Common myeloid progenitor, CD34-positive (primary cell): ENCODE measurements around the gene FRAT2.
"Not testable (repeated sequence)": the region's sequence is repeated elsewhere in the genome, so short reads cannot be mapped to it uniquely, and the experiment has no call there.

Source experiments
- CTCF ChIA-PET: fragments of 350-600 bp; sonication (Branson Sonifier 250); formaldehyde crosslinking; loops from one replicate; lab custom pipeline; 2021; ENCODE audit warnings: antibody characterized with exemption; lab: Charles Lee
- POLR2A ChIA-PET: fragments of 350-600 bp; sonication (Branson Sonifier 250); formaldehyde crosslinking; loops from one replicate; lab custom pipeline; 2021; ENCODE audit warnings: antibody characterized with exemption; lab: Charles Lee
- DNase-seq, 3 donors: peaks; one replicate each; pipeline versions ENCODE4 v3.0.0 to v3.0.0-alpha.2; 2013
- H3K27ac ChIP-seq, 2 experiments: 1 replicate in 1 of 2; 2 replicates in 1 of 2; pipeline ENCODE4 v1.7.0; 2013; ENCODE audit warnings: inconsistent platforms in 2 of 2, low read length in 2 of 2, mild to moderate bottlenecking in 2 of 2, low read depth in 1 of 2, moderate library complexity in 1 of 2; ENCODE audit not compliant: severe bottlenecking in 2 of 2, insufficient read depth in 1 of 2, poor library complexity in 1 of 2
- H3K27me3 ChIP-seq, 5 experiments: replicated peaks in 2 of 5; 1 replicate in 3 of 5; 2 replicates in 2 of 5; pipeline versions ENCODE4 v1.6.1 to v1.7.0; 2013; ENCODE audit warnings: low read length in 4 of 5, mild to moderate bottlenecking in 2 of 5, moderate library complexity in 2 of 5, inconsistent platforms in 1 of 5; ENCODE audit not compliant: insufficient read depth in 5 of 5, control insufficient read depth in 4 of 5
- H3K36me3 ChIP-seq, 4 experiments: 1 replicate in 2 of 4; 2 replicates in 2 of 4; pipeline versions ENCODE4 v1.6.1 to v1.7.0; 2013; ENCODE audit warnings: low read length in 3 of 4, control low read depth in 1 of 4, mild to moderate bottlenecking in 1 of 4; ENCODE audit not compliant: control insufficient read depth in 4 of 4, insufficient read depth in 4 of 4
- H3K4me1 ChIP-seq, 4 experiments: 1 replicate in 3 of 4; 2 replicates in 1 of 4; pipeline versions ENCODE4 v1.6.1 to v1.7.1; 2013; ENCODE audit warnings: low read length in 3 of 4, mild to moderate bottlenecking in 3 of 4, control low read depth in 1 of 4, inconsistent platforms in 1 of 4, moderate library complexity in 1 of 4; ENCODE audit not compliant: control insufficient read depth in 4 of 4, insufficient read depth in 4 of 4; ENCODE audit errors: control extremely low read depth in 1 of 4
- H3K4me3 ChIP-seq, 7 experiments: 1 replicate in 4 of 7; 2 replicates in 3 of 7; pipeline versions ENCODE4 v1.5.1 to v1.7.0; 2013; ENCODE audit warnings: mild to moderate bottlenecking in 7 of 7, low read length in 6 of 7, moderate library complexity in 6 of 7, inconsistent platforms in 2 of 7, low read depth in 2 of 7, control low read depth in 1 of 7; ENCODE audit not compliant: insufficient read depth in 4 of 7, control insufficient read depth in 1 of 7; ENCODE audit errors: extremely low read depth in 1 of 7
- H3K9me3 ChIP-seq, 5 experiments: 1 replicate in 4 of 5; 2 replicates in 1 of 5; pipeline versions ENCODE4 v1.6.1 to v1.7.1; 2013; ENCODE audit warnings: low read length in 4 of 5, mild to moderate bottlenecking in 2 of 5, inconsistent platforms in 1 of 5, low read depth in 1 of 5, moderate library complexity in 1 of 5; ENCODE audit not compliant: control insufficient read depth in 4 of 5, insufficient read depth in 2 of 5; ENCODE audit errors: control extremely low read depth in 1 of 5
- WGBS: methylation state at CpG from one replicate; pipeline ENCODE4 v1.1.5; 2013; ENCODE audit not compliant: insufficient coverage; 5-methylcytosine and 5-hydroxymethylcytosine counted together

The FRAT2 gene

GRCh38 chr10:97290076-97290475, 44.5 kb downstream of the FRAT2 start:
- H3K4me3 ChIP-seq, H3K4me1 ChIP-seq, H3K9me3 ChIP-seq, H3K27me3 ChIP-seq, CTCF ChIA-PET, POLR2A ChIA-PET, H3K27ac ChIP-seq, DNase-seq: not testable (repeated sequence)
- 98% methylated on average over 12 of the region's 13 CpGs for WGBS
- H3K36me3 ChIP-seq: peaks cover 0 to 10% (median 7%) of the 10 kb centered on the region in 4 experiments
